ENCODE data around the gene AGO3.

Gene AGO3

GRCh38 chr1:36083635-36084496, 153.0 kb downstream of the AGO3 start, which contains the start of gene TEKT2:
TEKT2 (plus strand) TSS chr1:36084094; CDS start chr1:36084922, 828 bp downstream.
- no peak for DNase-seq (ENCODE audit: low spot score)

DNA sequence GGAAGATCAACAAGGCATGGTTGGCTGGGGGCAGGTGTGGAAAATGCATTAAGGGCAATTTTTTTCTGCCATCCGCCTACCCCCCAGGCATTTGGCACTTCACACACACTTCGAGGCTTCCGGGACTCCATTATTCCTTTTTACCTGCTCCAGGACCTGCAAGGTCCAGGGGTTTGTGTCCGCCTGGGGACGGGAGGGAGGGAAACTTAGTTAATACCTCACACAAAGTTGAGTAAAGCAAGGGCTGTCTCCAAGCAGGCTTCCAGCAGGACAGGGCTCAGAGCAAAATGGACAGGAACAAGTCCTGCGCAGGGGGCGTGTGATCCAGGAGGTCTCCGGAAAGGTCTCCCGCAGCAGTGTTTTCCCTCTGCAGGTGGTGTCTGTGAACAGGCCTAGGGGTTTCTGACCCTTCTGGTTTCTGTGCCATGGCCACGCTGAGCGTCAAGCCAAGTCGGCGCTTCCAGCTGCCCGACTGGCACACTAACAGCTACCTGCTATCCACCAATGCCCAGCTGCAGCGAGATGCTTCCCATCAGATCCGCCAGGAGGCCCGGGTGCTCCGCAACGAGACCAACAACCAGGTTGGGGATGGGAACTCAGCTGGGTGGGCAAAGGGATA, 153.7 kb downstream of the AGO3 start:
- DNase-seq (ENCODE audit: low spot score): no peak

- DNase-seq (ENCODE audit: low spot score): no peak
Observed at GRCh38 chr1:36085126-36085525, 154.2 kb downstream of the AGO3 start.

DNA sequence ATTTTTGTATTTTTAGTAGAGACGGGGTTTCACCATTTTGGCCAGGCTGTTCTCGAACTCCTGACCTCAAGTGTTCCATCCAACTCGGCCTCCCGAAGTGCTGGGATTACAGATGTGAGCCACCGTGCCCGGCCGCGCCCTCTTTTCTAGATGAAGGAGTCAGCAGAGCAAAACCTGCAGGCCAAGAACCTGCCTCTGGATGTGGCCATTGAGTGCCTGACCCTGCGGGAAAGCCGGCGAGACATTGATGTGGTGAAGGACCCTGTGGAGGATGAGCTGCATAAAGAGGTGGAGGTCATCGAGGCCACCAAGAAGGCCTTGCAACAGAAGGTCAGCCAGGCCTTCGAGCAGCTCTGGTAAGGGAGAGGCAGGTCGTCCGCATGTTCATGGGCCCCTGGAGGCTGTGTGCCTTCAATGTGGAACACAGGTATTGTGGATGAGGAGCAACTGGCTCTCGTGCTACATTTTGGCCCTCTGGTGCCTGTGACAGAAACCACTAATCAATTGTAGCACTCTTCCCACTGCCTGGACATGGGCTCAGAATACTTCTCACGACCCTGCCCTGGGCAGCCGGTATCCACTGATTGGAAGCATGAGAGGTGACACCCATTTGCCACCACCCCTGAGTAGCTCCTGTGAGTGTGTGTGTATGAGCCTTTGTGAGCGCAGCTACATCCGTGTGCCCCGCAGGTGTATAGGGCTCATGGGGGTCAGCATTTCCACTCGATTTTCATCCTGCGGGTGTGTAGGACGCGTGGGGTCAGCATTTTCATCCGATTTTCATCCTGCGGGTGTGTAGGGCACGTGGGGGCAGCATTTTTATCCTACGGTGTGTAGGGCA, 155.0 kb downstream of the AGO3 start:
- DNase-seq (ENCODE audit: low spot score): no peak

- no peak for DNase-seq (ENCODE audit: low spot score)
Observed at GRCh38 chr1:36086529-36087232, 155.8 kb downstream of the AGO3 start.

GRCh38 chr1:36087233-36088123, 156.6 kb downstream of the AGO3 start:
- DNase-seq (ENCODE audit: low spot score): no peak

DNA sequence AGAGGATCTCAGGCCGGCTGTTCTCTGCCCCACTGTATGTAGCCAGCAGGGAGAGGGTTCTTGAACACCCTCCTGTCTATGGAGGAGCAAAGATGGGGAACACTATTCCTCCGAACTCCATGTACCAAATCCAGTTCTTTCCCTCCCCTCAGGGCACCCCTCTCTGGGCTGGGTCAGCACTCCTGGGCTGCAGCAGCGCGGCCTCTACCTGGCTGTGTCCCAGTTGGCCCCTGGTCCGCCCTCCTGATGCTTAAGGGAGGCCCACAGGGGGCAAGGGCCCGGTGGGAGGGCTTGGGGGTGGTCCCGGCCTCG, 157.3 kb downstream of the AGO3 start:
- no peak for DNase-seq (ENCODE audit: low spot score)

- DNase-seq (ENCODE audit: low spot score): peak; percentile 92
Observed at GRCh38 chr1:36088577-36089392, 157.9 kb downstream of the AGO3 start, which contains the start of gene ADPRS. ADPRS (plus strand) TSS chr1:36088892; CDS start chr1:36088905, 13 bp downstream.

DNA sequence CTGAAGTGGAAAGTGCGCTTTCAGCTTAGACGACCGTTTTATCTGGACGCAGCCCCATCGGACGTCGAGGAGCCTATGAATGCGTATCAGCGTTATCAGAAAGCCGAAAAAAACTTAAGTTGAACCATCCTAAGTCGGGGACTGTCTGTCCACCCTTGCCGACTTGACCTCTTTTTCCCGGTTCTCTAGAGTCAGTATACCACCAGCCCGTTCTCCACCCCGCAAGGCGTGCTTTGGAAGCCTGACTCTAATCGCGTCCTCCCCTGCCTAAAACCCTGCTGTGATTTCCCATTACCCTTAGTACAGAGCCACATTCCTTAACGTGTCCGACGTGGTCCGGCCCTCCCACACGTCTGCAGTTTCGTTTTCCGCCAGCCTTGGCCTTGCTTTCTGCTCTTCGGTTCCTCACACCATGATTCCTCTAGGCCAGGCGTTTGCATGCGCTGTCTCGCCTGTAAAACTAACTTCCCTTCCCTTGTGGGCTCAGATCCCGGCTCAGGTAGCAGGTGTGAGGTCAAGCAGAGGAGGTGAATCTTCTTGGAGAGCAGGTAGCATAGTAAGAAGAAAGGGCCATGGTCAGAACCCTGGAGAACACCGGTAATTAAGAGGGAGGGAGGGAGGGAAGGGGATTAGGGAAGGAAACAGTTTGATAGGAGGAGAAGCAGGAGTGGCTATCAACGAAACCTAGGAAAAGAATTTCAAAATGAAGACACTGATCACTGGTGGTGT, 158.7 kb downstream of the AGO3 start:
- peak; percentile 64 for DNase-seq (ENCODE audit: low spot score)

DNA sequence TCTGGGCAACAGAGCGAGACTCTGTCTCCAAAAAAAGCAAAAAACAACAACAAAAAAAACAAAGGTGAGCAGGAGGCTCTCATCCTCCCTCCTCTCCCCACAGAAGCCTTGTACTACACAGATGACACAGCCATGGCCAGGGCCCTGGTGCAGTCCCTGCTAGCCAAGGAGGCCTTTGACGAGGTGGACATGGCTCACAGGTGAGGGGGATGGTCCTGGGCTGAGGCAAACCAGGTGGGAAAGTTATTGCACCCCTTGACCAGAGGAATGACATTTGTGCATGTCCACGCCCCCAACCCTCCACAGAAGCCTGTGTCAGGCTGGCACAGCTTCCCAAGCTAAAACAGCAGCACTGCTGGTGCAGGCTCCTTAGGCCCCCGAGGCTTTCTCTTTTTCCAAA, 160.2 kb downstream of the AGO3 start:
- DNase-seq (ENCODE audit: low spot score): no peak

DNA sequence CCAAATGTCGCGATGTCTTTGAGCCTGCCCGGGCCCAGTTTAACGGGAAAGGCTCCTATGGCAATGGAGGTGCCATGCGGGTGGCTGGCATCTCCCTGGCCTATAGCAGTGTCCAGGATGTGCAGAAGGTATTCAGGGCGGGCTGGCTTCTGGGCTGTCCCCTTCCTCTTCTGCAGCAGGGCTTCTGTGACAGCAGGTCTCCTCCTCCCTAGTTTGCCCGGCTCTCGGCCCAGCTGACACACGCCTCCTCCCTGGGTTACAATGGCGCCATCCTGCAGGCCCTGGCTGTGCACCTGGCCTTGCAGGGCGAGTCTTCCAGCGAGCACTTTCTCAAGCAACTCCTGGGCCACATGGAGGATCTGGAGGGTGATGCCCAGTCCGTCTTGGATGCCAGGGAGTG, 160.8 kb downstream of the AGO3 start:
- no peak for DNase-seq (ENCODE audit: low spot score)

DNA sequence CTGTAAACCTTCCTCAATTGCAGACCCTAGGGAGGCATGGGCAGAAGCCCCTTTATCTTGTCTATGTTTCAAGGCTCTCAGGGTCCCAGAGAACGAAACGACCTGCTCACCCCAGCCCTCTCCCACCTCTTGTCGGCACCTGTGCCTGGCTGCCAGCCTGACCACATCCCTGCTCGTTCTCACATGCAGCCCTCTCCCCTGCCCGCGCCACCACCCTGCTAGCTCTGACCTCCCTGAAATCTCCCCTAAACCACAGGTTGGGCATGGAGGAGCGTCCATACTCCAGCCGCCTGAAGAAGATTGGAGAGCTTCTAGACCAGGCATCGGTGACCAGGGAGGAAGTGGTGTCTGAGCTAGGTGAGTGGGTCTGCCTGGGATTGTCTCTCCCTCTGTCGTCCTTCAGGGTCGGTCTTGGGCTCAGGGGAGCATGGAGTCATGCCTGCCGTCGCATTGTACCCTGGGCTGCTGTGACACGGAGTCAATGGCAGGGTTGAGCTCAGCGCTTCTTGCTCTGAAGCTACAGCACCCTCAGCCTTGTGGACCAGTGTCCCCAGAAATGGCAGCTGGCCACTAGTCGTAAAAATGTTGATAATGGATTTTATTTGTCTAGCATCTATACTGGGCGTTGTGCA, 161.4 kb downstream of the AGO3 start:
- DNase-seq (ENCODE audit: low spot score): no peak

- DNase-seq (ENCODE audit: low spot score): no peak
Observed at GRCh38 chr1:36092798-36093185, 161.9 kb downstream of the AGO3 start.

DNA sequence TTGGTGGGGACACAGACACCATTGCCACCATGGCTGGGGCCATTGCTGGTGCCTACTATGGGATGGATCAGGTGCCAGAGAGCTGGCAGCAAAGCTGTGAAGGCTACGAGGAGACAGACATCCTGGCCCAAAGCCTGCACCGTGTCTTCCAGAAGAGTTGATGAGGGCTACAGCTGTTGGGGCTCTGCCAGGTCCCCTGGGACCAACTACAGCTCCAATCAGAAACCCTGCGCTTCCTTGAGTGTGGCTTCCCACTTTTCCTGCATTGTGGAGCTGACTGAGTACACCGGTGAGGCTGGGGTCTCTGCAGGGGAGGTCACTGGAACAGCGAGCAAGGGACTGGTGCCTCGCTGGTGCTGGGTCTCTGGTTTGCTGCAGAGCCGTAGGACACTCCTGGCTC, 162.3 kb downstream of the AGO3 start:
- no peak for DNase-seq (ENCODE audit: low spot score)

GRCh38 chr1:36093929-36094328, 163.0 kb downstream of the AGO3 start:
- DNase-seq (ENCODE audit: low spot score): no peak

DNA sequence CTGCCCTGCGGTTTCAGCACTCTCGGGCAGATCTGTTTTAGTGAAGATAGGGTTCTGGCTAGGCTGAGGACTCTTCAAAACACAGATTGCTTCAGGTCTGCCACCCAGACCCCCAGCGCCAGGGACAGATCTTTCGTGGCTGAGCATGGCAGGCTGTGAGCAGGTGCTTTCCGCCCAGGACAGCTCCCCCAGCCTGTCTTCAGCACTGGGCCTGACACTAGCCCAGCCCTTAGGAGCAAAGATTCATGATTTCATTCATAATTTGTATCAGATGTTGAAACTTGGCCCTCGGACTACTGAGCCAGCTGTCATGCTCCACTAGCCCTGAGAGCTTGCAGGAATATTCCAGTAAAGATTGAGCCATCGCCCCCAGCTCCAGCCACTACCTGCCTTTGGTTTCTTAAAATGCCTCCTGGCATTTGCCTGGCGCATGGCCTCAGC, 163.7 kb downstream of the AGO3 start:
- DNase-seq (ENCODE audit: low spot score): no peak

DNA sequence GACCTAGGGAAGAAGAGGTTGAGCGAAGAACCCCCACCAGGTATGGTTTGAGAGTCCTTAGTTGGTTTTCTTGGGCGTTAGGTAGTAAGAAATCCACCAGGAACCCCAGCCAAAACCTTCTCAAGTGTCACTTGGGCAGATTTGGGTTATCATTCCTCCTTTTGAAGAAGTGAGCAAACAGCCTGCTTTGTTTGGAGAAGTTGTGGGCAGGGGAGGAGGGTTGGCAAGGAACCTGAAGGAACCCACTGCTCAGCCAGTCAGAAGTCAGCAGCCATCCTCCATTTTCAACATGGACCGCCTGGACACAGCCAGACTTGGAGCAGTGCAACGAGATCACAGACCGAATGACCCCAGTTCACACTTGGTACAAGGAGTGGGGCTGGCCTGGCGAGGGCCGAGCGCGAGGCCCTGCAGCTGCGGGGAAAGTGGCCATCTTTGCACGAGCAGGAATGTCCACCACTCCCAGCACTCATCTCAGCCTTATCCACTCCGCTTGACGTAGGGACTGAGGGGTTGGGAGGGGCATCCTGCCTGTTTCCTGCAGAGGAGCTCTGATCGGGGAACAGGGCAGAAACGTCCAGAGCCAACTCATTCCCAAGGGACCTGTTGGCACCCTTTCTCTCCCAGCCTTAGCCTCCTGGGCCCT, 165.0 kb downstream of the AGO3 start:
- no peak for DNase-seq (ENCODE audit: low spot score)
